ENCODE measurements around the gene SORCS1.

The SORCS1 gene

GRCh38 chr10:106987362-106987761 lies 177.1 kb downstream of the SORCS1 start:
- H3K4me3 ChIP-seq (replicated peaks in 1 of 2; ENCODE audit: low read depth in 2 of 2, low read length in 2 of 2) = no peak overlapping the region
- TF ChIP-seq CTCF (IDR thresholded peaks at IDR 0.05; ENCODE audit: low read depth, low read length) = no peak
- no peak for DNase-seq (ENCODE audit: low read depth in 2 of 2)

- no peak overlapping the region for H3K4me3 ChIP-seq (replicated peaks in 1 of 2; ENCODE audit: low read depth in 2 of 2, low read length in 2 of 2)
- no peak for DNase-seq (ENCODE audit: low read depth in 2 of 2)
- no peak for TF ChIP-seq CTCF (IDR thresholded peaks at IDR 0.05; ENCODE audit: low read depth, low read length)
Measured at GRCh38 chr10:106982268-106982667, 182.2 kb downstream of the SORCS1 start.

- H3K4me3 ChIP-seq (replicated peaks in 1 of 2; ENCODE audit: low read depth in 2 of 2, low read length in 2 of 2) = no peak overlapping the region
- TF ChIP-seq CTCF (IDR thresholded peaks at IDR 0.05; ENCODE audit: low read depth, low read length) = no peak
- DNase-seq (ENCODE audit: low read depth in 2 of 2) = no peak
Measured at GRCh38 chr10:106981452-106982075, 182.9 kb downstream of the SORCS1 start.

GRCh38 chr10:106980495-106981451 lies 183.7 kb downstream of the SORCS1 start:
- no peak for DNase-seq (ENCODE audit: low read depth in 2 of 2)
- TF ChIP-seq CTCF (IDR thresholded peaks at IDR 0.05; ENCODE audit: low read depth, low read length) = no peak
- no peak overlapping the region for H3K4me3 ChIP-seq (replicated peaks in 1 of 2; ENCODE audit: low read depth in 2 of 2, low read length in 2 of 2)

GRCh38 chr10:106978756-106979155 lies 185.8 kb downstream of the SORCS1 start:
- DNase-seq (ENCODE audit: low read depth in 2 of 2) = no peak
- no peak overlapping the region for H3K4me3 ChIP-seq (replicated peaks in 1 of 2; ENCODE audit: low read depth in 2 of 2, low read length in 2 of 2)
- no peak for TF ChIP-seq CTCF (IDR thresholded peaks at IDR 0.05; ENCODE audit: low read depth, low read length)

GRCh38 chr10:106973716-106974115 lies 190.8 kb downstream of the SORCS1 start:
- H3K4me3 ChIP-seq (replicated peaks in 1 of 2; ENCODE audit: low read depth in 2 of 2, low read length in 2 of 2) = no peak overlapping the region
- no peak for TF ChIP-seq CTCF (IDR thresholded peaks at IDR 0.05; ENCODE audit: low read depth, low read length)
- DNase-seq (ENCODE audit: low read depth in 2 of 2) = no peak
